Measurements from ENCODE around the gene NNAT. TPM values are rescaled to one million over a fixed set of nuclear protein-coding genes. Genes with fewer than 3 reads are reported as not detected.

Gene NNAT
- total RNA-seq, 6 experiments from 2014 or later: not detected

GRCh38 chr20:37494796-37495195 lies 26.3 kb upstream of the NNAT start:
- no peak for DNase-seq
- Mint-ChIP-seq H3K9me3 (no peaks in the 10 kb centered on the region), H3K4me1 (ENCODE audit: low read depth) (peaks cover 15% of the 10 kb centered on the region), H3K27me3 (ENCODE audit: insufficient read depth) (peaks cover 6% of the 10 kb centered on the region), H3K4me3 (no peak overlapping the region), H3K27ac (no peak overlapping the region), H3K36me3 (ENCODE audit: low read depth) (peaks cover 33% of the 10 kb centered on the region)
- TF ChIP-seq, protein P1, sequence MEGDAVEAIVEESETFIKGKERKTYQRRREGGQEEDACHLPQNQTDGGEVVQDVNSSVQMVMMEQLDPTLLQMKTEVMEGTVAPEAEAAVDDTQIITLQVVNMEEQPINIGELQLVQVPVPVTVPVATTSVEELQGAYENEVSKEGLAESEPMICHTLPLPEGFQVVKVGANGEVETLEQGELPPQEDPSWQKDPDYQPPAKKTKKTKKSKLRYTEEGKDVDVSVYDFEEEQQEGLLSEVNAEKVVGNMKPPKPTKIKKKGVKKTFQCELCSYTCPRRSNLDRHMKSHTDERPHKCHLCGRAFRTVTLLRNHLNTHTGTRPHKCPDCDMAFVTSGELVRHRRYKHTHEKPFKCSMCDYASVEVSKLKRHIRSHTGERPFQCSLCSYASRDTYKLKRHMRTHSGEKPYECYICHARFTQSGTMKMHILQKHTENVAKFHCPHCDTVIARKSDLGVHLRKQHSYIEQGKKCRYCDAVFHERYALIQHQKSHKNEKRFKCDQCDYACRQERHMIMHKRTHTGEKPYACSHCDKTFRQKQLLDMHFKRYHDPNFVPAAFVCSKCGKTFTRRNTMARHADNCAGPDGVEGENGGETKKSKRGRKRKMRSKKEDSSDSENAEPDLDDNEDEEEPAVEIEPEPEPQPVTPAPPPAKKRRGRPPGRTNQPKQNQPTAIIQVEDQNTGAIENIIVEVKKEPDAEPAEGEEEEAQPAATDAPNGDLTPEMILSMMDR (IDR thresholded peaks at IDR 0.05): no peak

DNA sequence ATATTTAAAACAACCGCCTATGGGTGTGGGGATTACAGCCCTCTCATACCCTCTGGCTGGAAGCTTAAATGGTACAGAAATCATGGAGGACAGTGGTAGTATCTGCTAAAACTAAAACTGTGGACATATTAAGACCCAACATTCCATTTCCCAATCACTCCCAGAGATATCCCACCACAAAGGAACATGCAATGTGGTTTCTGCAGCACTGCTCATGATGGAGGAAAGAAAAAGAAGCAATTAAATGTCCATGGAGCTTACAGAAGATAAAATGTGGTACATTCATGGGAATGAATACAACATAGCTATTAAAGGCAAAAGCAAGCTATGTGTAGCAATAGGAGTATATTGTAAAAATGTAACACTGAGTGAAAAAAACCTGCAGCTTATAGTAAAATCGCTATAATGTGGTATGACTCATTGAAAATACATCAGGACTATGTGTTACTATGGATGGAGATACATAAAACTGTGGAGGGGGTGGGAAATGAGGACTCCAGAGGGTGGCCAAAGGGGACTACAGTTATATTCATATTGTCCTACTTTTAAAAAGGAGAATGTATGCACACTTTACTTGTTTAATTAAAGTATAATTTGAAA lies 22.9 kb upstream of the NNAT start:
- peak overlapping the region; percentile 37 for H3K27ac Mint-ChIP-seq
- no peaks in the 10 kb centered on the region for H3K9me3 Mint-ChIP-seq
- TF ChIP-seq, protein P1 (IDR thresholded peaks at IDR 0.05): no peak
- H3K4me3 Mint-ChIP-seq: no peak overlapping the region
- peaks cover 21% of the 10 kb centered on the region for H3K36me3 Mint-ChIP-seq (ENCODE audit: low read depth)
- no peak for DNase-seq
- peaks cover 15% of the 10 kb centered on the region for H3K4me1 Mint-ChIP-seq (ENCODE audit: low read depth)
- H3K27me3 Mint-ChIP-seq (ENCODE audit: insufficient read depth): peaks cover 1% of the 10 kb centered on the region; the same call in 1 of the 2 replicates

GRCh38 chr20:37500311-37500710 lies 20.7 kb upstream of the NNAT start:
- H3K27ac Mint-ChIP-seq: no peak overlapping the region
- DNase-seq: no peak
- peaks cover 10% of the 10 kb centered on the region; the same call in 1 of the 2 replicates for H3K36me3 Mint-ChIP-seq (ENCODE audit: low read depth)
- no peaks in the 10 kb centered on the region; the same call in 1 of the 2 replicates for H3K27me3 Mint-ChIP-seq (ENCODE audit: insufficient read depth)
- TF ChIP-seq, protein P1 (IDR thresholded peaks at IDR 0.05): no peak
- peaks cover 15% of the 10 kb centered on the region for H3K4me1 Mint-ChIP-seq (ENCODE audit: low read depth)
- no peak overlapping the region for H3K4me3 Mint-ChIP-seq
- no peaks in the 10 kb centered on the region for H3K9me3 Mint-ChIP-seq

DNA sequence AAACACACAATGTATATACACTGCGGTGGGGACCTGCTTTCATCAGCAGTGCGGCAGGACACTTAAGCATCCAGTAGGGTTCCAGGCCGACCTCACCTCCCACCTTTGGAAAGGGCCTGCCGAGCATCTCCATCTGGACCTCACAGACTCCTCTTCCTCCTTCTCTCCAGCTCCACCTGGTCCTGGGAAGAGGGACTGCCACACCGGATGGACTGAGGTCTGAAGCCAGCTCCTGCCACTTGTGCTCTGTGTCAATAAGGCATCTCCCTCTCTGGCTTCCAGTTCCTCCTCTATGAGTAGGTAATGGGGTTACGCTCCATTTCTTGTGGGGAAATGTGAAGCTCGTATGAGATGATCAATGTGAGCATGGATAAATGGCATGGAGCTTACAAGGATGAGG lies 19.1 kb upstream of the NNAT start:
- H3K4me3 Mint-ChIP-seq: no peak overlapping the region
- H3K27me3 Mint-ChIP-seq (ENCODE audit: insufficient read depth): no peaks in the 10 kb centered on the region
- TF ChIP-seq, protein P1 (IDR thresholded peaks at IDR 0.05): no peak
- no peak for DNase-seq
- no peak overlapping the region for H3K27ac Mint-ChIP-seq
- H3K9me3 Mint-ChIP-seq: no peaks in the 10 kb centered on the region
- H3K36me3 Mint-ChIP-seq (ENCODE audit: low read depth): peaks cover 10% of the 10 kb centered on the region; the same call in 1 of the 2 replicates
- peaks cover 15% of the 10 kb centered on the region for H3K4me1 Mint-ChIP-seq (ENCODE audit: low read depth)

GRCh38 chr20:37502654-37503053 lies 18.4 kb upstream of the NNAT start:
- Mint-ChIP-seq H3K27ac (no peak overlapping the region), H3K4me1 (ENCODE audit: low read depth) (peaks cover 14% of the 10 kb centered on the region), H3K36me3 (ENCODE audit: low read depth) (peaks cover 10% of the 10 kb centered on the region; the same call in 1 of the 2 replicates), H3K4me3 (no peak overlapping the region), H3K27me3 (ENCODE audit: insufficient read depth) (no peaks in the 10 kb centered on the region), H3K9me3 (no peaks in the 10 kb centered on the region)
- DNase-seq: no peak
- TF ChIP-seq, protein P1 (IDR thresholded peaks at IDR 0.05): no peak

Data from HFFc6 (cell line).